H1 (cell line): Measurements from ENCODE around the gene LENG9.

ENCODE experiments used
- ASH2L ChIP-seq: fragments of 200-600, 300-600 bp; sonication (generic); IDR thresholded peaks from one replicate; pipeline ENCODE4 v1.7.1; 2017; ENCODE audit warnings: low read length
- EP300 ChIP-seq, 2 experiments: IDR thresholded peaks; 1 replicate in 1 of 2; 2 replicates in 1 of 2; pipeline ENCODE4 v1.6.1; 2011 to 2012; ENCODE audit warnings: low read depth in 2 of 2, low read length in 2 of 2, mild to moderate bottlenecking in 2 of 2, borderline replicate concordance in 1 of 2, inconsistent platforms in 1 of 2, moderate library complexity in 1 of 2
- EZH2 ChIP-seq: fragments of 200-600 bp; sonication (generic); IDR thresholded peaks from 2 replicates; pipeline ENCODE4 v1.7.1; 2012; ENCODE audit warnings: low read depth, mild to moderate bottlenecking, moderate library complexity, low read length, inconsistent platforms; ENCODE audit not compliant: severe bottlenecking
- POLR2A ChIP-seq, 2 experiments: IDR thresholded peaks; 1 replicate in 1 of 2; 2 replicates in 1 of 2; pipeline ENCODE4 v1.6.1; 2011; ENCODE audit warnings: low read depth in 2 of 2, low read length in 2 of 2, mild to moderate bottlenecking in 2 of 2; ENCODE audit errors: control extremely low read depth in 1 of 2
- POLR2AphosphoS5 ChIP-seq: IDR thresholded peaks from 2 replicates; pipeline ENCODE4 v1.6.1; 2011; ENCODE audit warnings: low read depth, low read length
- SRF ChIP-seq: IDR thresholded peaks from 2 replicates; pipeline ENCODE4 v1.6.1; 2011; ENCODE audit warnings: mild to moderate bottlenecking, low read depth, low read length, moderate library complexity
- ZNF274 ChIP-seq: IDR thresholded peaks from 2 replicates; pipeline ENCODE4 v1.7.0; 2012; ENCODE audit warnings: low read length, borderline replicate concordance; ENCODE audit errors: extremely low read depth
- TF ChIP-seq, protein P1 (sequence below), 3 experiments: IDR thresholded peaks; 1 replicate in 2 of 3; 2 replicates in 1 of 3; pipeline versions ENCODE4 v1.5.1 to v1.6.1; 2011; ENCODE audit warnings: low read length in 3 of 3, mild to moderate bottlenecking in 3 of 3, inconsistent platforms in 2 of 3, low read depth in 1 of 3, moderate library complexity in 1 of 3; ENCODE audit not compliant: insufficient read depth in 1 of 3; ENCODE audit errors: control extremely low read depth in 1 of 3
- TF ChIP-seq, protein P2 (sequence below): IDR thresholded peaks from 2 replicates; pipeline ENCODE4 v1.6.1; 2011; ENCODE audit warnings: low read depth, mild to moderate bottlenecking, low read length; ENCODE audit not compliant: insufficient read depth

DNA sequence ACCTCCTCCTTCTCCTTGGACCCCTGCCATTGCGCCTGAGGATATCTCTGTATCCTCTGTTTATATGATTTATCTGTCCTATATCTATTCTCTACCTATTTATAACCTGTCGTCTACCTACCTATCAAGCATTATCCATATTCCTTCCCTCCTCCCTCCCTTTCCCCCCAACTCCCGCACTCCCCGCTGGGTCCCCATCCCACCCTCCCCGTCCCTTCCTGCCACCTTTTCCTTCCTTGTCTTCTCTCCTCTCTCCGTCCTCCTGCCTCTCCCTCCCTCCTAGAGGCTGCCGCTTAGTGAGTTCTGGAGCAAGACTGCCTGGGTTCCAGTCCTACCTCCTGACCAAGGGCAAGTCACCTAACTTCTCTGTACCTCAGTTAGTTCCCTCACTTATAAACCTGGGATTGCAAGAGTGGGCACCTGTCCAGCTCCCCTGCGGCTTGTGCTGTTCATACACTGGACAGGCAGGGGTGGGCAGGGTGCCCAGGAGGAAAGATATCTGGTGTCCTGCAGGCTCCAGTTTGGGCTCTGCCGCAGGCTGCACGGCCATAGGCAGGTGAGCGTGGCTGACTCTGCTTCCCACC lies 32.2 kb downstream of the LENG9 start:
- TF ChIP-seq ZNF274 (no peak), ASH2L (no peak), EP300 (IDR thresholded peaks at IDR 0.05; ENCODE audit: borderline replicate concordance in 1 of 2, low read depth in 2 of 2, low read length in 2 of 2) (no peak), POLR2A (IDR thresholded peaks at IDR 0.05; ENCODE audit: control extremely low read depth in 1 of 2, low read depth in 2 of 2, low read length in 2 of 2) (no peak), SRF (no peak), POLR2AphosphoS5 (no peak), EZH2 (no peak)
- TF ChIP-seq, protein P1, sequence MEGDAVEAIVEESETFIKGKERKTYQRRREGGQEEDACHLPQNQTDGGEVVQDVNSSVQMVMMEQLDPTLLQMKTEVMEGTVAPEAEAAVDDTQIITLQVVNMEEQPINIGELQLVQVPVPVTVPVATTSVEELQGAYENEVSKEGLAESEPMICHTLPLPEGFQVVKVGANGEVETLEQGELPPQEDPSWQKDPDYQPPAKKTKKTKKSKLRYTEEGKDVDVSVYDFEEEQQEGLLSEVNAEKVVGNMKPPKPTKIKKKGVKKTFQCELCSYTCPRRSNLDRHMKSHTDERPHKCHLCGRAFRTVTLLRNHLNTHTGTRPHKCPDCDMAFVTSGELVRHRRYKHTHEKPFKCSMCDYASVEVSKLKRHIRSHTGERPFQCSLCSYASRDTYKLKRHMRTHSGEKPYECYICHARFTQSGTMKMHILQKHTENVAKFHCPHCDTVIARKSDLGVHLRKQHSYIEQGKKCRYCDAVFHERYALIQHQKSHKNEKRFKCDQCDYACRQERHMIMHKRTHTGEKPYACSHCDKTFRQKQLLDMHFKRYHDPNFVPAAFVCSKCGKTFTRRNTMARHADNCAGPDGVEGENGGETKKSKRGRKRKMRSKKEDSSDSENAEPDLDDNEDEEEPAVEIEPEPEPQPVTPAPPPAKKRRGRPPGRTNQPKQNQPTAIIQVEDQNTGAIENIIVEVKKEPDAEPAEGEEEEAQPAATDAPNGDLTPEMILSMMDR (IDR thresholded peaks at IDR 0.05; ENCODE audit: control extremely low read depth in 1 of 3, insufficient read depth in 1 of 3, low read depth in 1 of 3, low read length in 3 of 3) = no peak
- TF ChIP-seq, protein P2, sequence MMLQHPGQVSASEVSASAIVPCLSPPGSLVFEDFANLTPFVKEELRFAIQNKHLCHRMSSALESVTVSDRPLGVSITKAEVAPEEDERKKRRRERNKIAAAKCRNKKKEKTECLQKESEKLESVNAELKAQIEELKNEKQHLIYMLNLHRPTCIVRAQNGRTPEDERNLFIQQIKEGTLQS = no peak
